Measurements from ENCODE around the gene SON.

SON gene

DNA sequence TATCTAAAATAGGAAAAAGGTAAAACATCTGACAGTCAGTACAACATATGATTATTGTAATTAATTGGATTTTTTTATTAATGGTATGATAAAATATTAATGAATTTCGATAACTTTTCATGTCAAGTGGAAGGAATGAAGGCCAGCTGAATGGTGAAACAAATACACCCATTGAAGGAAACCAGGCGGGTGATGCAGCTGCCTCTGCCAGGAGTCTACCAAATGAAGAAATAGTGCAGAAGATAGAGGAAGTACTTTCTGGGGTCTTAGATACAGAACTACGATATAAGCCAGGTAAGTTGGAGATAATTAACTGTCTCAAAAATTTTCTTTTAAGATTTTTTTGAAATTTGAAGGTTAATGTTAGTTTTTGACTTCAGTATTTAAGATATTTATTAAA is 3.2 kb downstream of the SON start:
- no peaks in the 10 kb centered on the region for H3K9me3 ChIP-seq (ENCODE audit: control insufficient read depth, insufficient read depth, low read depth, low read length)
- no peaks in the 10 kb centered on the region; the same call in 1 of the 2 replicates for H3K4me1 ChIP-seq (ENCODE audit: control insufficient read depth, insufficient read depth, low read length)
- H3K4me3 ChIP-seq (ENCODE audit: low read depth, low read length), result no peak overlapping the region
- H3K36me3 ChIP-seq (ENCODE audit: control insufficient read depth, insufficient read depth, low read length), result peaks cover 49% of the 10 kb centered on the region
- no peak overlapping the region for H3K27ac ChIP-seq (ENCODE audit: low read depth, low read length)
- no peak overlapping the region for H3K9ac ChIP-seq (ENCODE audit: low read length)
- H3K27me3 ChIP-seq (ENCODE audit: control insufficient read depth, insufficient read depth, low read length), result no peaks in the 10 kb centered on the region

DNA sequence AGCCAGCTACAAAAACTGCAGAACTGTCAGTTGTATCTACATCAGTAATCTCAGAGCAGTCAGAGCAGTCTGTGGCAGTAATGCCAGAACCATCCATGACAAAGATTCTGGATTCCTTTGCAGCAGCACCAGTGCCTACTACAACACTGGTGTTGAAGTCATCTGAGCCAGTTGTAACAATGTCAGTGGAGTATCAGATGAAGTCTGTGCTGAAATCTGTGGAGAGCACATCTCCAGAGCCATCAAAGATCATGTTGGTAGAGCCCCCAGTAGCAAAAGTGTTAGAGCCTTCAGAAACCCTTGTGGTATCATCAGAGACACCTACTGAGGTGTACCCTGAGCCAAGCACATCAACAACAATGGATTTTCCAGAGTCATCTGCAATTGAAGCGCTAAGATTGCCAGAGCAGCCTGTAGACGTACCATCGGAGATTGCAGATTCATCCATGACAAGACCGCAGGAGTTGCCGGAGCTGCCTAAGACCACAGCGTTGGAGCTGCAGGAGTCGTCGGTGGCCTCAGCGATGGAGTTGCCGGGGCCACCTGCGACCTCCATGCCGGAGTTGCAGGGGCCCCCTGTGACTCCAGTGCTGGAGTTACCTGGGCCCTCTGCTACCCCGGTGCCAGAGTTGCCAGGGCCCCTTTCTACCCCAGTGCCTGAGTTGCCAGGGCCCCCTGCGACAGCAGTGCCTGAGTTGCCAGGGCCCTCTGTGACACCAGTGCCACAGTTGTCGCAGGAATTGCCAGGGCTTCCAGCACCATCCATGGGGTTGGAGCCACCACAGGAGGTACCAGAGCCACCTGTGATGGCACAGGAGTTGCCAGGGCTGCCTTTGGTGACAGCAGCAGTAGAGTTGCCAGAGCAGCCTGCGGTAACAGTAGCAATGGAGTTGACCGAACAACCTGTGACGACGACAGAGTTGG is 7.3 kb downstream of the SON start:
- no peak overlapping the region for H3K27ac ChIP-seq (ENCODE audit: low read depth, low read length)
- H3K9ac ChIP-seq (ENCODE audit: low read length), result no peak overlapping the region
- no peaks in the 10 kb centered on the region for H3K27me3 ChIP-seq (ENCODE audit: control insufficient read depth, insufficient read depth, low read length)
- peaks cover 87% of the 10 kb centered on the region for H3K36me3 ChIP-seq (ENCODE audit: control insufficient read depth, insufficient read depth, low read length)
- no peak overlapping the region for H3K4me3 ChIP-seq (ENCODE audit: low read depth, low read length)
- no peaks in the 10 kb centered on the region for H3K9me3 ChIP-seq (ENCODE audit: control insufficient read depth, insufficient read depth, low read depth, low read length)
- no peaks in the 10 kb centered on the region; the same call in 1 of the 2 replicates for H3K4me1 ChIP-seq (ENCODE audit: control insufficient read depth, insufficient read depth, low read length)

DNA sequence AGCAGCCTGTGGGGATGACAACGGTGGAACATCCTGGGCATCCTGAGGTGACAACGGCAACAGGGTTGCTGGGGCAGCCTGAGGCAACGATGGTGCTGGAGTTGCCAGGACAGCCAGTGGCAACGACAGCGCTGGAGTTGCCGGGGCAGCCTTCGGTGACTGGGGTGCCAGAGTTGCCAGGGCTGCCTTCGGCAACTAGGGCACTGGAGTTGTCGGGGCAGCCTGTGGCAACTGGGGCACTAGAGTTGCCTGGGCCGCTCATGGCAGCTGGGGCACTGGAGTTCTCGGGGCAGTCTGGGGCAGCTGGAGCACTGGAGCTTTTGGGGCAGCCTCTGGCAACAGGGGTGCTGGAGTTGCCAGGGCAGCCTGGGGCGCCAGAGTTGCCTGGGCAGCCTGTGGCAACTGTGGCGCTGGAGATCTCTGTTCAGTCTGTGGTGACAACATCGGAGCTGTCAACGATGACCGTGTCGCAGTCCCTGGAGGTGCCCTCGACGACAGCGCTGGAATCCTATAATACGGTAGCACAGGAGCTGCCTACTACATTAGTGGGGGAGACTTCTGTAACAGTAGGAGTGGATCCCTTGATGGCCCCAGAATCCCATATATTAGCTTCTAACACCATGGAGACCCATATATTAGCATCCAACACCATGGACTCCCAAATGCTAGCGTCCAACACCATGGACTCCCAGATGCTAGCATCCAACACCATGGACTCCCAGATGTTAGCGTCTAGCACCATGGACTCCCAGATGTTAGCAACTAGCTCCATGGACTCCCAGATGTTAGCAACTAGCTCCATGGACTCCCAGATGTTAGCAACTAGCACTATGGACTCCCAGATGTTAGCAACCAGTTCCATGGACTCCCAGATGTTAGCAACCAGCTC is 8.2 kb downstream of the SON start:
- H3K4me3 ChIP-seq (ENCODE audit: low read depth, low read length), result no peak overlapping the region
- peaks cover 96% of the 10 kb centered on the region for H3K36me3 ChIP-seq (ENCODE audit: control insufficient read depth, insufficient read depth, low read length)
- no peaks in the 10 kb centered on the region for H3K4me1 ChIP-seq (ENCODE audit: control insufficient read depth, insufficient read depth, low read length)

DNA sequence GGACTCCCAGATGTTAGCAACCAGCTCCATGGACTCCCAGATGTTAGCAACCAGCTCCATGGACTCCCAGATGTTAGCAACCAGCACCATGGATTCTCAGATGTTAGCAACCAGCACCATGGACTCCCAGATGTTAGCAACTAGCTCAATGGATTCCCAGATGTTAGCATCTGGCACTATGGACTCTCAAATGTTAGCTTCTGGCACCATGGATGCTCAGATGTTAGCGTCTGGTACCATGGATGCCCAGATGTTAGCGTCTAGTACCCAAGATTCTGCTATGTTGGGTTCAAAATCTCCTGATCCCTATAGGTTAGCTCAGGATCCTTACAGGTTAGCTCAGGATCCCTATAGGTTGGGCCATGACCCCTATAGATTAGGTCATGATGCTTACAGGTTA is 8.8 kb downstream of the SON start:
- Histone ChIP-seq H3K9me3 (ENCODE audit: control insufficient read depth, insufficient read depth, low read depth, low read length) (no peaks in the 10 kb centered on the region), H3K27me3 (ENCODE audit: control insufficient read depth, insufficient read depth, low read length) (no peaks in the 10 kb centered on the region), H3K27ac (ENCODE audit: low read depth, low read length) (no peak overlapping the region), H3K4me3 (ENCODE audit: low read depth, low read length) (no peak overlapping the region), H3K9ac (ENCODE audit: low read length) (no peak overlapping the region), H3K4me1 (ENCODE audit: control insufficient read depth, insufficient read depth, low read length) (no peaks in the 10 kb centered on the region), H3K36me3 (ENCODE audit: control insufficient read depth, insufficient read depth, low read length) (peaks cover 95% of the 10 kb centered on the region)

More for the DNA sequence above, 8.2 kb downstream of the SON start:
- no peak overlapping the region for H3K9ac ChIP-seq (ENCODE audit: low read length)
- H3K27me3 ChIP-seq (ENCODE audit: control insufficient read depth, insufficient read depth, low read length), result no peaks in the 10 kb centered on the region
- no peak overlapping the region for H3K27ac ChIP-seq (ENCODE audit: low read depth, low read length)
- H3K9me3 ChIP-seq (ENCODE audit: control insufficient read depth, insufficient read depth, low read depth, low read length), result no peaks in the 10 kb centered on the region

DNA sequence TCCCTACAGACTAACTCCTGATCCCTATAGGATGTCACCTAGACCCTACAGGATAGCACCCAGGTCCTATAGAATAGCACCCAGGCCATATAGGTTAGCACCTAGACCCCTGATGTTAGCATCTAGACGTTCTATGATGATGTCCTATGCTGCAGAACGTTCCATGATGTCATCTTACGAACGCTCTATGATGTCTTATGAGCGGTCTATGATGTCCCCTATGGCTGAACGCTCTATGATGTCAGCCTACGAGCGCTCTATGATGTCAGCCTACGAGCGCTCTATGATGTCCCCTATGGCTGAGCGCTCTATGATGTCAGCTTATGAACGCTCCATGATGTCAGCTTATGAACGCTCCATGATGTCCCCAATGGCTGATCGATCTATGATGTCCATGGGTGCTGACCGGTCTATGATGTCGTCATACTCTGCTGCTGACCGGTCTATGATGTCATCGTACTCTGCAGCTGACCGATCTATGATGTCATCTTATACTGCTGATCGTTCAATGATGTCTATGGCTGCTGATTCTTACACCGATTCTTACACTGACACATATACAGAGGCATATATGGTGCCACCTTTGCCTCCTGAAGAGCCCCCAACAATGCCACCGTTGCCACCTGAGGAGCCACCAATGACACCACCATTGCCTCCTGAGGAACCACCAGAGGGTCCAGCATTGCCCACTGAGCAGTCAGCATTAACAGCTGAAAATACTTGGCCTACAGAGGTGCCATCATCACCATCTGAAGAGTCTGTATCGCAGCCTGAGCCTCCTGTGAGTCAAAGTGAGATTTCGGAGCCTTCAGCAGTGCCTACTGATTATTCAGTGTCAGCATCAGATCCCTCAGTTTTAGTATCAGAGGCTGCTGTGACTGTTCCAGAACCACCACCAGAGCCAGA is 9.5 kb downstream of the SON start:
- H3K27ac ChIP-seq (ENCODE audit: low read depth, low read length), result no peak overlapping the region
- no peaks in the 10 kb centered on the region for H3K27me3 ChIP-seq (ENCODE audit: control insufficient read depth, insufficient read depth, low read length)
- H3K4me1 ChIP-seq (ENCODE audit: control insufficient read depth, insufficient read depth, low read length), result no peaks in the 10 kb centered on the region
- H3K9ac ChIP-seq (ENCODE audit: low read length), result no peak overlapping the region
- peaks cover 95% of the 10 kb centered on the region for H3K36me3 ChIP-seq (ENCODE audit: control insufficient read depth, insufficient read depth, low read length)
- no peaks in the 10 kb centered on the region for H3K9me3 ChIP-seq (ENCODE audit: control insufficient read depth, insufficient read depth, low read depth, low read length)
- H3K4me3 ChIP-seq (ENCODE audit: low read depth, low read length), result no peak overlapping the region

DNA sequence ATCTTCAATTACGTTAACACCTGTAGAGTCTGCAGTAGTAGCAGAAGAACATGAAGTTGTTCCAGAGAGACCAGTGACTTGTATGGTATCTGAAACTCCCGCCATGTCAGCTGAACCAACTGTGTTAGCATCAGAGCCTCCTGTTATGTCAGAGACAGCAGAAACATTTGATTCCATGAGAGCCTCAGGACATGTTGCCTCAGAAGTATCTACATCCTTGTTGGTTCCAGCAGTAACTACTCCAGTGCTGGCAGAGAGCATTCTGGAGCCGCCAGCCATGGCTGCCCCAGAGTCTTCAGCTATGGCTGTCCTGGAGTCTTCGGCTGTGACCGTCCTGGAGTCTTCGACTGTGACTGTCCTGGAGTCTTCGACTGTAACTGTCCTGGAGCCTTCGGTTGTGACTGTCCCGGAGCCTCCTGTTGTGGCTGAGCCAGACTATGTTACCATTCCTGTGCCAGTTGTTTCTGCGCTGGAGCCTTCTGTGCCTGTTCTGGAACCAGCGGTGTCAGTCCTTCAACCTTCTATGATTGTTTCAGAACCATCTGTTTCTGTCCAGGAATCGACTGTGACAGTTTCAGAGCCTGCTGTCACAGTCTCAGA is 10.3 kb downstream of the SON start:
- Histone ChIP-seq H3K4me3 (ENCODE audit: low read depth, low read length) (no peak overlapping the region), H3K9ac (ENCODE audit: low read length) (no peak overlapping the region), H3K9me3 (ENCODE audit: control insufficient read depth, insufficient read depth, low read depth, low read length) (no peaks in the 10 kb centered on the region), H3K27me3 (ENCODE audit: control insufficient read depth, insufficient read depth, low read length) (no peaks in the 10 kb centered on the region), H3K36me3 (ENCODE audit: control insufficient read depth, insufficient read depth, low read length) (peaks cover 97% of the 10 kb centered on the region), H3K27ac (ENCODE audit: low read depth, low read length) (no peak overlapping the region), H3K4me1 (ENCODE audit: control insufficient read depth, insufficient read depth, low read length) (no peaks in the 10 kb centered on the region)

DNA sequence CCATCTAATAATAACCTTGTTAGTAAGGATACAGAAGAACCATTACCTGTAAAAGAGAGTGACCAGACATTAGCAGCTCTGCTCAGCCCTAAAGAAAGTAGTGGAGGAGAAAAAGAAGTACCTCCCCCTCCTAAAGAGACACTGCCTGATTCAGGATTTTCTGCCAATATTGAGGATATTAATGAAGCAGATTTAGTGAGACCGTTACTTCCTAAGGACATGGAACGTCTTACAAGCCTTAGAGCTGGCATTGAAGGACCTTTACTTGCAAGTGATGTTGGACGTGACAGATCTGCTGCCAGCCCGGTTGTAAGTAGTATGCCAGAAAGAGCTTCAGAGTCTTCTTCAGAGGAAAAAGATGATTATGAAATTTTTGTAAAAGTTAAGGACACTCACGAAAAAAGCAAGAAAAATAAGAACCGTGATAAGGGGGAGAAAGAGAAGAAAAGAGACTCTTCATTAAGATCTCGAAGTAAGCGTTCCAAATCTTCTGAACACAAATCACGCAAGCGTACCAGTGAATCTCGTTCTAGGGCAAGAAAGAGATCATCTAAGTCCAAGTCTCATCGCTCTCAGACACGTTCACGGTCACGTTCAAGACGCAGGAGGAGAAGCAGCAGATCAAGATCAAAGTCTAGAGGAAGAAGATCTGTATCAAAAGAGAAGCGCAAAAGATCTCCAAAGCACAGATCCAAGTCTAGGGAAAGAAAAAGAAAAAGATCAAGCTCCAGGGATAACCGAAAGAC is 11.6 kb downstream of the SON start:
- Histone ChIP-seq H3K27ac (ENCODE audit: low read depth, low read length) (no peak overlapping the region), H3K27me3 (ENCODE audit: control insufficient read depth, insufficient read depth, low read length) (no peaks in the 10 kb centered on the region), H3K4me3 (ENCODE audit: low read depth, low read length) (no peak overlapping the region), H3K9ac (ENCODE audit: low read length) (no peak overlapping the region), H3K4me1 (ENCODE audit: control insufficient read depth, insufficient read depth, low read length) (no peaks in the 10 kb centered on the region), H3K9me3 (ENCODE audit: control insufficient read depth, insufficient read depth, low read depth, low read length) (no peaks in the 10 kb centered on the region), H3K36me3 (ENCODE audit: control insufficient read depth, insufficient read depth, low read length) (peaks cover 97% of the 10 kb centered on the region)

DNA sequence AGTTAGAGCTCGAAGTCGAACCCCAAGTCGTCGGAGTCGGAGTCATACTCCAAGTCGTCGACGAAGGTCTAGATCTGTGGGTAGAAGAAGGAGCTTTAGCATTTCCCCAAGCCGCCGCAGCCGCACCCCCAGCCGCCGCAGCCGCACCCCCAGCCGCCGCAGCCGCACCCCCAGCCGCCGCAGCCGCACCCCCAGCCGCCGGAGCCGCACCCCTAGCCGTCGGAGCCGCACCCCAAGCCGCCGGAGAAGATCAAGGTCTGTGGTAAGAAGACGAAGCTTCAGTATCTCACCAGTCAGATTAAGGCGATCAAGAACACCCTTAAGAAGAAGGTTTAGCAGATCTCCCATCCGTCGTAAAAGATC is 12.1 kb downstream of the SON start:
- Histone ChIP-seq H3K9me3 (ENCODE audit: control insufficient read depth, insufficient read depth, low read depth, low read length) (no peaks in the 10 kb centered on the region), H3K36me3 (ENCODE audit: control insufficient read depth, insufficient read depth, low read length) (peaks cover 97% of the 10 kb centered on the region), H3K9ac (ENCODE audit: low read length) (no peak overlapping the region), H3K4me3 (ENCODE audit: low read depth, low read length) (no peak overlapping the region), H3K27me3 (ENCODE audit: control insufficient read depth, insufficient read depth, low read length) (no peaks in the 10 kb centered on the region), H3K27ac (ENCODE audit: low read depth, low read length) (no peak overlapping the region), H3K4me1 (ENCODE audit: control insufficient read depth, insufficient read depth, low read length) (no peaks in the 10 kb centered on the region)

DNA sequence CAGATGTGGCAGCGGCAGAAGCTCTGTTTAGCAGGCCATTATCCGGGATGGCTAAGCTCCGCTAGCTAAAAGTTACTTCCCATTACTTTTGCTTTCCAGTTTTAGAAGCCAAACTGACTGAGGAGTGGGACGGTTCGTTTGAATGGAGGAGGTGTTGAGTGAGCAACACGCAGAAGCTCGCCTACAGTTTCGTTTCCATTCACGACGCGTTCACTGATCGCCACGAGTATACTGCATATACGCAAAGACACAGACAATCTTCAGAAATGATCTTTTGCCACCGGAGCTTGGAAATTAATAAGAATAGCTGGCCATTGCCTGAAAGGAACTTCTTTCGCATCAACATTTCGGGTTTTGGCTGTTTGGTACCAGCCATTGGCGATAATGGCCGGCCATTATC is 14.6 kb downstream of the SON start:
- Histone ChIP-seq H3K36me3 (ENCODE audit: control insufficient read depth, insufficient read depth, low read length) (peaks cover 96% of the 10 kb centered on the region), H3K9me3 (ENCODE audit: control insufficient read depth, insufficient read depth, low read depth, low read length) (no peaks in the 10 kb centered on the region), H3K27ac (ENCODE audit: low read depth, low read length) (no peak overlapping the region), H3K4me1 (ENCODE audit: control insufficient read depth, insufficient read depth, low read length) (no peaks in the 10 kb centered on the region), H3K9ac (ENCODE audit: low read length) (no peak overlapping the region), H3K27me3 (ENCODE audit: control insufficient read depth, insufficient read depth, low read length) (no peaks in the 10 kb centered on the region), H3K4me3 (ENCODE audit: low read depth, low read length) (no peak overlapping the region)
